Sigmoid colon (tissue), 7 donors: ENCODE data around the gene RBBP6. TPM values are rescaled to one million over a fixed set of nuclear protein-coding genes. Genes with fewer than 3 reads are reported as not detected.

ENCODE experiments used
- DNase-seq: peaks from one replicate; pipeline ENCODE4 v3.0.0-alpha.2; 2019
- H3K27ac ChIP-seq, 4 donors: fragments of 200-600 bp; sonication (generic); one replicate each; pipeline ENCODE4 v1.5.1; 2016 to 2019; ENCODE audit warnings: mild to moderate bottlenecking in 1 of 4
- H3K27me3 ChIP-seq, 3 donors: fragments of 200-600 bp; sonication (generic); one replicate each; pipeline ENCODE4 v1.5.1; 2019; ENCODE audit warnings: mild to moderate bottlenecking in 1 of 3
- H3K36me3 ChIP-seq, 4 donors: fragments of 200-600 bp; sonication (generic); one replicate each; pipeline ENCODE4 v1.5.1; 2016 to 2019
- H3K4me1 ChIP-seq, 4 donors: fragments of 200-600 bp; sonication (generic); one replicate each; pipeline ENCODE4 v1.5.1; 2017 to 2019
- H3K4me3 ChIP-seq, 4 donors: fragments of 200-600 bp; sonication (generic); one replicate each; pipeline ENCODE4 v1.5.1; 2017 to 2019; ENCODE audit warnings: mild to moderate bottlenecking in 2 of 4, moderate library complexity in 1 of 4
- H3K9me3 ChIP-seq, 4 donors: fragments of 200-600 bp in 3 of 4; sonication (generic) in 3 of 4; one replicate each; pipeline versions ENCODE4 v1.5.1 to v1.6.1; 2013 to 2019
- CTCF ChIP-seq, 4 experiments: fragments of 450-650 bp in 3 of 4; fragments of 200-600 bp in 1 of 4; IDR thresholded peaks; one replicate each; pipeline ENCODE4 v1.5.1; 2016 to 2019; ENCODE audit warnings: antibody characterized with exemption in 4 of 4, mild to moderate bottlenecking in 3 of 4, moderate library complexity in 2 of 4
- EP300 ChIP-seq, 4 donors: sonication (generic); formaldehyde crosslinking; IDR thresholded peaks; one replicate each; pipeline ENCODE4 v1.6.1; 2017; ENCODE audit warnings: antibody characterized with exemption in 4 of 4
- POLR2A ChIP-seq, 2 donors: fragments of 450-650 bp; IDR thresholded peaks; one replicate each; pipeline ENCODE4 v1.6.1; 2016; ENCODE audit warnings: antibody characterized with exemption in 2 of 2, mild to moderate bottlenecking in 2 of 2, moderate library complexity in 2 of 2
- POLR2AphosphoS5 ChIP-seq, 4 donors: sonication (generic); formaldehyde crosslinking; IDR thresholded peaks; one replicate each; pipeline ENCODE4 v1.6.1; 2017; ENCODE audit warnings: antibody characterized with exemption in 4 of 4
- WGBS, 2 donors: extraction: QIAGEN DNeasy Blood & Tissue Kit; methylation state at CpG; one replicate each; pipeline ENCODE4 v1.1.7; 2013; 5-methylcytosine and 5-hydroxymethylcytosine counted together
- intact Hi-C: fragments of 100-400 bp; cut with DNase I; formaldehyde crosslinking; loops from one replicate; pipeline ENCODE4 v1.15.1; 2023
- polyA plus RNA-seq, 3 donors: library from polyadenylated mRNA; stranded (reverse); fragments of 200-250 nt; gene quantifications; one replicate each; pipeline ENCODE4 v1.2.3, GENCODE V29; 2013
- total RNA-seq, 4 donors: library from RNA; depleted of rRNA; stranded (reverse); fragments of >200 nt; gene quantifications; one replicate each; pipeline ENCODE4 v1.1.0, GENCODE V29; 2016
- donor health status: healthy with polysubstance abuse.
- donor health status: Bipolar disorder and iron deficiency.
- donor health status: healthy.

The RBBP6 gene
- total and polyA plus RNA-seq, 7 donors = 14.4 to 105 (median 48.7) TPM

- 85 to 87% methylated on average over 9 of the region's 9 CpGs for WGBS, 2 donors
- H3K9me3 ChIP-seq = no peaks in the 10 kb centered on the region
- TF ChIP-seq CTCF (IDR thresholded peaks at IDR 0.05) = no peak
- no peak for TF ChIP-seq POLR2A (IDR thresholded peaks at IDR 0.05)
- no peak for TF ChIP-seq POLR2AphosphoS5 (IDR thresholded peaks at IDR 0.05)
- TF ChIP-seq EP300 (IDR thresholded peaks at IDR 0.05) = no peak
- no peaks in the 10 kb centered on the region for H3K27me3 ChIP-seq
- no peak overlapping the region for H3K4me3 ChIP-seq
- no peaks in the 10 kb centered on the region for H3K36me3 ChIP-seq
- no peaks in the 10 kb centered on the region for H3K4me1 ChIP-seq
- no peak overlapping the region for H3K27ac ChIP-seq
- no peak for DNase-seq
- intact Hi-C loops = no loop called here
These were observed 12.5 kb upstream of the RBBP6 start for GRCh38 chr16:24526701-24527495.

DNA sequence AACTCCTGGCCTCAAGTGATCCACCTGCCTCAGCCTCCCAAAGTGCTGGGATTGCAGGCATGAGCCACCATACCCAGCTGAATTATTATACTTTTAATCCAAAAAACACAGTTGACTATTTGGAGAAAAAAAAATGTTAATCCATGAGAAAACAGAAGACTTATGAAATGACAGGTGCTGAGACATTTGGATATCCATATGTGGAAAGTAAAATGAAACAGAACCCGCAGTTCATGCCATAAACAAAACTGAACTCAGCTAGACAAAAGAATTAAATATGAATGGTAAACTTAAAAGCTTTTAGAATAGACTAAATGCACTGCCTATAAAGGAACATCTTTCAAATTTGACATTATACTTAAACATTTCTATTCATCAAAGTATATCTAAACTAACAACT, 8.2 kb upstream of the RBBP6 start:
- DNase-seq = no peak
- 77 to 83% methylated on average over 1 of the region's 1 CpG for WGBS, 2 donors
- no peaks in the 10 kb centered on the region for H3K9me3 ChIP-seq
- no peaks in the 10 kb centered on the region for H3K36me3 ChIP-seq
- H3K27ac ChIP-seq = no peak overlapping the region
- TF ChIP-seq POLR2AphosphoS5 (IDR thresholded peaks at IDR 0.05) = no peak
- TF ChIP-seq EP300 (IDR thresholded peaks at IDR 0.05) = no peak
- H3K4me1 ChIP-seq = no peaks in the 10 kb centered on the region
- H3K4me3 ChIP-seq = no peak overlapping the region
- intact Hi-C loops = no loop called here
- no peaks in the 10 kb centered on the region for H3K27me3 ChIP-seq

- H3K36me3 ChIP-seq = no peaks in the 10 kb centered on the region
- intact Hi-C loops = loop anchor here (5.0 kb wide), 1 partner anchor 578 kb away; the partner anchor contains the start of gene LCMT1
- H3K4me3 ChIP-seq = no peak overlapping the region
- no peaks in the 10 kb centered on the region for H3K27me3 ChIP-seq
- DNase-seq = no peak
- no peak overlapping the region for H3K27ac ChIP-seq
- H3K9me3 ChIP-seq = no peaks in the 10 kb centered on the region
- TF ChIP-seq EP300 (IDR thresholded peaks at IDR 0.05) (no peak), POLR2AphosphoS5 (IDR thresholded peaks at IDR 0.05) (no peak), CTCF (IDR thresholded peaks at IDR 0.05) (no peak)
- peaks cover 0 to 6% (median 3%) of the 10 kb centered on the region in 4 donors for H3K4me1 ChIP-seq
These were observed 4.7 kb upstream of the RBBP6 start for GRCh38 chr16:24534620-24535019.

DNA sequence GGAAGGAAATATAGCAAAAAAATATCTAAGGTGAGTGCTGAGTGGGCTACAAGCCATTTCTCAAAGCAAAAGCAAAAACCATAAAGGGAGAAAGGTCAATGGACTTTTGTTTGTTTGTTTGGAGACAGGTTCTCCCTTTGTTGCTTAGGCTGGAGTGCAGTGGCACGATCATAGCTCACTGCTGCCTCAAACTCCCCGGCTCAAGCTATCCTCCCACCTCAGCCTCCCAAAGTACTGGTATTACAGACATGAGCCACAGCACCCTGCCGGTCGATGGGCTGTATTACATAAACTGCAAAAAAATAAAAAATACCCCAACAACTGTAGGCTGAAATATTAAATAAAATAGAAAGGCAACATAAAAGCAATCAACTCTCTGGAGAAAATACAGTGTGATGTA, 3.5 kb upstream of the RBBP6 start:
- intact Hi-C loops = loop anchor here (5.0 kb wide), 1 partner anchor 576 kb away; the partner anchor contains the start of gene LCMT1

More for the DNA sequence above, 3.5 kb upstream of the RBBP6 start:
- TF ChIP-seq POLR2AphosphoS5 (IDR thresholded peaks at IDR 0.05) (no peak), EP300 (IDR thresholded peaks at IDR 0.05) (no peak), POLR2A (IDR thresholded peaks at IDR 0.05) (no peak), CTCF (IDR thresholded peaks at IDR 0.05) (no peak)
- no peaks in the 10 kb centered on the region for H3K36me3 ChIP-seq
- no peaks in the 10 kb centered on the region for H3K27me3 ChIP-seq
- no peak for DNase-seq
- H3K4me3 ChIP-seq = no peak overlapping the region
- WGBS, 2 donors = 59 to 80% methylated on average over 4 of the region's 4 CpGs
- no peaks in the 10 kb centered on the region for H3K9me3 ChIP-seq
- H3K4me1 ChIP-seq = peaks cover 0 to 6% (median 3%) of the 10 kb centered on the region in 4 donors
- H3K27ac ChIP-seq = no peak overlapping the region
